Stimulated activated CD4-positive, alpha-beta T cell treated with anti-CD3 and anti-CD28 coated beads, TNF-alpha, amount 100 ng/mL, for 48 hours (primary cell): ENCODE measurements around the gene LTV1.
"Not testable (repeated sequence)": the region's sequence is repeated elsewhere in the genome, so short reads cannot be mapped to it uniquely, and the experiment has no call there.

Source experiments
- DNase-seq, 3 donors: peaks; one replicate each; pipeline ENCODE4 v3.0.0-alpha.2; 2020; ENCODE audit warnings: low read depth in 3 of 3

LTV1 gene

DNA sequence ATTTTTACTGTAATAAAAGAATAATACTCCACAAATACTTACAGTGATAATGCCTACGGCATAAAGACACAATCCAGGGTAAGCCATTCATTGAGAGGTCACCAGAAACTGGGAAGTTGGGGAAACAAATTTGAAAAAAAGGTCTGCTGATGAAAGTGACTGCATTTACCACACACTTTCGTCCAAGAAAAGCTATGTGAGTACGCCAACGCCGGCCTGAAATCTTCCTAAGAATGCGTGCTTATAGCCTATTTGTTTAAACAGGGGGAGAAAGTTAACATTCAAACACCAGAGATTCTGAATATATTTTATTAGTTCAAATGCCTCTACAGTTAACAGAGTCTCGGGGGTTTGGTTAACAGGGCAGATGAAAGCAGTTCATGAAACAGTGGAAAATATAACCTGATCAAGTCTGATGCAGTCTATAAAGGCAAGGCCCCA lies 657 bp upstream of the LTV1 start:
- no peak for DNase-seq

DNA sequence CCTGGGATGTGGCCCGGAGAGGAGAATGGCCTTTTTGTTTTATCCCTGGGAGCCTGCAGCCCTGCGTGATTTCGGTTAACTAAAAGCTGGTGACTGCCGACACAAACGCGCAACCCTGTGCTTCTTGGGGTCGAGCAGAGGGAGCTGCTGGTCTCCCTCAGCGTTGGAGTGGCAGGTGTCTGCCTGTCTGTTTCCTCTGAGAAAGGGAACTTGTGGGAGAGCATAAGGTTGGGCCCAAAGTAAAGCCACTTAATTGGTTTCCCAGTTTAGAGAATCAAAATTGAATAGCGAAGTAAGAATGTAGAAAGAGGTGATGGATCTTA lies 500 bp downstream of the LTV1 start:
- no peak for DNase-seq

DNA sequence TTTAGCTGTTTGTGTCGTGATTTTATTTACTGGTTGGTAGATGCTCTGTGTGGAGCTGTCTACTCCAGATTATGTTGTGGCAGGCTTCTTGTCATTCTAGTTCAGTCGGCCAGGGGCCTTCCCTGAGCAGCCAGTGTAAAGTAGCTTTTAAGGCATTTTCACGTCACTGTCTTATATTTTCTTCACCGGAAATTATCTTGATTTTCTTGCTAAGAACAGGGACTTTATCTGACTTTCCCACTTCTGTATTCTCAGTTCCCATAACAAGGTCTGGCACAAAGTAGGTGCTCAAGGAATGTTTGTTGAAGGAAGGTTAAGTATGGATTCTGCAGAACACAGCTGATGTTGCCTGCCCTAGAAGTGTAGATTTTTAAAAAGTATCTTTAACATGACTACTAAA lies 868 bp downstream of the LTV1 start:
- DNase-seq = no peak

DNA sequence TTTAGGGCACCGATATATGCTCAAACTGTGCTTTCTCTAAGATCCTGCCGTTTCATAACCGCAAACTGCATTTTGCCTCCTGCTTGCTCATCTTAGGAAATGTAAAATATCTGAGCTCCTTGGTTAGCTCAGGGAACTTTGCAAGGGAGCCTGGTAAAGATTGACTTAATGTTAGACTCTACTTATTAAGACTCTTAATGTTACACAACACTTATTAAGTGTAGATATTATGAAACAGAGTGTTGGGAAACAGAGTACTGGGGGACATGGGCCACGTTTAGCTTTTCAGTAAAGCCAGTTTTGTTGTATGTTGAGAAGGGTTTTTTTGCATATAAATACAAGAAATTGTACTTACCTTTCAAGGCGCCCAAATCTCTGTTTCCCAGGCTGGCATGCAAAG lies 1.9 kb downstream of the LTV1 start:
- DNase-seq = no peak

DNA sequence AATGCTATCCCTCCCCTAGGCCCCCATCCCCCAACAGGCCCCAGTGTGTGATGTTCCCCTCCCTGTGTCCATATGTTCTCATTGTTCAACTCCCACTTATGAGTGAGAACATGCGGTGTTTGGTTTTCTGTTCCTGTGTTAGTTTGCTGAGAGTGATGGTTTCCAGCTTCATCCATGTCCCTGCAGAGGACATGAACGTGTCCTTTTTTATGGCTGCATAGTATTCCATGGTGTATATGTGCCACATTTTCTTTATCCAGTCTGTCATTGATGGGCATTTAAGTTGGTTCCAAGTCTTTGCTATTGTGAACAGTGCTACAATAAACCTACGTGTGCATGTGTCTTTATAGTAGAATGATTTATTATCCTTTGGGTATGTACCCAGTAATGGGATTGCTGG lies 8.6 kb downstream of the LTV1 start:
- not testable (repeated sequence) for DNase-seq

DNA sequence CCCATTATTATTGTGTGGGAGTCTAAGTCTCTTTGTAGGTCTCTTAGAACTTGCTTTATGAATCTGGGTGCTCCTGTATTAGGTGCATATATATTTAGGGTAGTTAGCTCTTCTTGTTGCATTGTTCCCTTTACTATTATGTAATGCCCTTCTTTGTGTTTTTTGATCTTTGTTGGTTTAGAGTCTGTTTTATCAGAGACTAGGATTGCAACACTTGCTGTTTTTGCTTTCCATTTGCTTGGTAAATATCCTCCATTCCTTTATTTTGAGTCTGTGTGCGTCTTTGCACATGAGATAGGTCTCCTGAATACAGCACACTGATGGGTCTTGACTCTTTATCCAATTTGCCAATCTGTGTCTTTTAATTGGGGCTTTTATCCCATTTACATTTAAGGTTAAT lies 11.9 kb downstream of the LTV1 start:
- not testable (repeated sequence) for DNase-seq

DNA sequence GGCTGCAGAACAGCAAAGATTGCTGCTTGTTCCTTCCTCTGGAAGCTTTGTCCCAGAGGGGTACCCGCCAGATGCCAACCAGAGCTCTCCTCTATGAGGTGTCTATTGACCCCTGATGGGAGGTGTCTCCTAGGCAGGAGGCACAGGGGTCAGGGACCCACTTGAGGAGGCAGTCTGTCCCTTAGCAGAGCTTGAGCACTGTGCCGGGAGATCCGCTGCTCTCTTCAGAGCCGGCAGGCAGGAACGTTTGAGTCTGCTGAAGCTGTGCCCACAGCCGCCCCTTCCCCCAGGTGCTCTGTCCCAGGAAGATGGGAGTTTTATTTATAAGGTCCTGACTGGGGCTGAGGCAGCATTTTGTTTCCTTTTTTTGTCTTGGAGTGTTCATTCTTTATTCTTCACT lies 13.6 kb downstream of the LTV1 start:
- DNase-seq = not testable (repeated sequence)

DNA sequence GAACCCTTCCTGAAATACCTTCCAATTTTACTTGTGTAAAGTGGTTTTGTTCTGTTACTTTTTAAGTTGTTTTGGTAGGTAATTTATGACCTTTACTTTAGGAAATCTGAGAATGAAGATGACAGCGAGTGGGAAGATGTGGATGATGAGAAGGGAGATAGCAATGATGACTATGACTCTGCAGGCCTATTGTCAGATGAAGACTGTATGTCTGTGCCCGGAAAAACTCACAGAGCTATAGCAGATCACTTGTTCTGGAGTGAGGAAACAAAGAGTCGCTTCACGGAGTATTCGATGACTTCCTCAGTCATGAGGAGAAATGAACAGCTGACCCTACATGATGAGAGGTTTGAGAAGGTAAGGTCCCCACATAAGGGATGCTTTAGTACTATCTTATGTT lies 14.5 kb downstream of the LTV1 start:
- no peak for DNase-seq

DNA sequence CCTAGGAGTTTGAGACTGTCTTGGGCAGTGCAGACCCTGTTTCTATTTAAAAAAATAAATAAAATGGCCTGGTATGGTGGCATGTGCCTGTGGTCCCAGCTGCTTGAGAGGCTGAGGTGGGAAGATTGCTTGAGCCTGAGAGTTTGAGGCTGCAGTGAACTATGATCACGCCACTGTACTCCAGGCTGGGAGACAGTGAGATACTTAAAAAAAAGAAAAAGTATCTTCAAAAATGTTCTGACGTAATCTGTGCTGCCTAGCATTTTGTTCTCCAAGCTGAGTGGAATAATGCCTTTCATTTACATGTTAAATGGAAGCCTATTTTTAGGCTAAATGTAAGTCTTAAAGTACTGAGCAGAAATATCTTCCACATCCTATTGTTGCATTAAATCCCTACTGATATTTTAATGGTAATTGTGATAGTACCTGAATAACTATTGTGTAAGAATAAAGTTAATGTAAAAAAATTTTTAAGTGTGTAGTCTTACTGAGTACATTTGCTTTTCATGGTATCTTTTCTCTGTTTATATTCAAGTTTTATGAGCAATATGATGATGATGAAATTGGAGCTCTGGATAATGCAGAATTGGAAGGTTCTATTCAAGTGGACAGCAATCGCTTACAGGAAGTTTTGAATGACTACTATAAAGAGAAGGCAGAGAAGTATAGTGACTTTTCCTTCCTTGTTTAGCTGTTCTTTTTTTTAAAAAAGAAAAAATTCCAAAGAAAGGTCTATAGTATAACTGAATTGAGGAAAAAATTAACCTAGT lies 16.9 kb downstream of the LTV1 start:
- no peak for DNase-seq

DNA sequence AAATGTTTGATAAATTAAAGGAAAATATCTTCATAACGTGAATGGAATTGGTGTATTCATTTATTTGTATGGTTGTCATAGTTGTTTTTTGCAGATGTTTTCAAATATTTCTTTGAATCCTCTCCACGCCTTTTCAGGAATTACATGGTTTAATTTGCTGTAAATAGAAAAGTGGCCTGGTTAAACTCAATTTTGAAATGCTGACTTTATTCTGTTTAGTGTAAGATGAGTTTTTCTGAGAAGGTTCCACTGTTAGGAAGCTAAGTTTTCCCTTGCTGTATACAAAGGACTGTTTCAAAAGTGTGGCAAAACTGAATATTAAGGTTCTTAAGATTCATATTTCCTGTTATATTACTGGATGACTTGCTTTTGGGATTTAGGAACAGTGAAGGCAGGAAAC lies 20.6 kb downstream of the LTV1 start:
- DNase-seq = no peak

DNA sequence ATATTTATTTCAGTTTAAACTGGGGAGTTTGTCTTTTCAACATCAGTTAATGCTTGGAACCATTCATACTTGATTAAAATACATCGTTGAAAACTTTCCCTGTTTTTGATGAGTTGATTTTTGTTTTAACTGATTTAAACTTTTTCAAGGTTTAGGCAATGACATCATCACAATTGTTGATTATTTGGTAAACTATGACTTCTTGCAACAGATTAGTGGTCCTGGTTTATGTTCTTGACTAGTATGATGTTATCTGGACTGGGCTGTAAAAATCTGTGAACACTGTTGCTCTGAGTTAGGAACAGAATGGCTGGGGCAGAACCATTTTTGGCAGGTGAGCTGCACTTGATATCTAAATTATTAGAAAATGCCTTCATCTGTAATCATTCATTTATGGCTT lies 21.1 kb downstream of the LTV1 start, which contains the start of gene ZC2HC1B:
Gene ZC2HC1B, plus strand, starts transcription at position 241 of the 400 bp plus-strand sequence. Its CDS starts 66 bp downstream, at position 307.
- DNase-seq = no peak

DNA sequence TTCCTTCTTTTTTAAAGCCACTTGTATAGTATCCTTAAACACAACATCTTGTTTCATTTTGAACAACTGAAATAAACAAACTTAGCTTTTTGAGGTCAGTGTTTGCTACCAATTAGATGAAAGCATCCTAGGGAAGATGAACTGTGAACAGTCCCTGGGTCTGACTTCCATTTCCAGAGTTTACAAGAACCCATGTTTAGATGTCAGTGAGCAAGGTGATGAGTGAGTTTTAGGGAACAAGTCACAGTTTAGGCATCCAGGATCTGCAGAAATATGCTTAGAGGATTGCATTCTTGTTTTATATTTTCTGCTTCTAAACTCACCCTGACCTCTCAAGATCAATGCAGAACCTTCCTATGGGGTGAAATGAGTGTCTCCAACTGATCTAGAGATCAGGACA lies 24.1 kb downstream of the LTV1 start:
- DNase-seq = no peak

DNA sequence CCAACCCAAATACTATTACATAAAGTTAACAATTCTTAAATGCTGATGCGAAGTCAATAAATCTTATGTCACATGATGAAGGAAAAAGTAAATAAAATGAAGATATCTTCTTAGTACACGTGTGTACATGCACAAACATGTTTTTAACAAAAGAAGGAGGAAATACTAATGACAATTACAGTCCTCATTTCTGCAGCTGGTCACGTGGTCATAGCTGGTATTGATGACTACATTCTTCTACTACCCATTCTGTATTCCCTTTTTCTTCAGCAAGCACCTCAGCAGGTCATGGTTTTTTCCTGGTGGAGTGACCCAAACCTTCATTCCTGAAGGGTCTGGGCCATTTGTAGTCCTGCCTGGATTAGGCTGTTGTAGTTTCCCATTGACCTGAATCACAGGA lies 25.7 kb downstream of the LTV1 start:
- DNase-seq = not testable (repeated sequence)

DNA sequence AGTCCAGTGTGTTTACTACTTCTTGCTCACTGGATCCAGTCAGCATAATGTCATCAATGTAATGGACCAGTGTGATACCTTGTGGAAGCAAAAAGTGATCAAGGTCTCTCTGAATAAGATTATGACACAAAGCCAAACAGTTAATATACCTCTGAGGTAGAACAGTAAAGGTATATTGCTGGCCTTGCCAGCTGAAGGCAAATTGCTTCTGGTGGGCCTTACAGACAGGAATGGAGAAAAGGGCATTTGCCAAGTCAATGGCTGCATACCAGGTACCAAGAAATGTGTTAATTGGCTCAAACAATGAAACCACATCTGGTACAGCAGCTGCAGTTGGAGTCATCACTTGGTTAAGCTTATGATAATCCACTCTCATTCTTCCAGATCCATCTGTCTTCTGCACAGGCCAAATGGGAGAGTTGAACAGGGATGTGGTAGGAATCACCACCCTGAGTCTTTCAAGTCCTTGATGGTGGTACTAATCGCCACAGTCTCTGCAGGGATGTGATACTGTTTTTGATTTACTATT lies 28.1 kb downstream of the LTV1 start:
- not testable (repeated sequence) for DNase-seq

DNA sequence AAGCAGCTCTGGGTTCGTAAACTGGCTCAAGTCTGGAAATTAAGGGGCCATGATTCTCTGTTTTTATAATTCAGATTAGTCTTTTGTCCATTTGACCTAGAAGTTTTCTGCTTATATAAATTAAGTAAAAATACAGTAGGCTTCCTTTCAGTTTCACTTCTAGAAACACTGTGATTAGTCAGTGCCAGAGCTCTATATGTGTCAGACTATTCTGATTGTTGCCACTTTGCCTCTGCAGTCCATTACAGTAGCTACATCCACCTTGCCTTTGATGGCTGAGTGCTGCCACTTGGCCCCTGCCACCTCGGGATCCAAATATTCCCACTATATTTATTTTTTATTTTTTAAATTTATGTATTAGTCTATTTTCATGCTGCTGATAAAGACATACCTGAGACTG lies 29.1 kb downstream of the LTV1 start:
- no peak for DNase-seq

DNA sequence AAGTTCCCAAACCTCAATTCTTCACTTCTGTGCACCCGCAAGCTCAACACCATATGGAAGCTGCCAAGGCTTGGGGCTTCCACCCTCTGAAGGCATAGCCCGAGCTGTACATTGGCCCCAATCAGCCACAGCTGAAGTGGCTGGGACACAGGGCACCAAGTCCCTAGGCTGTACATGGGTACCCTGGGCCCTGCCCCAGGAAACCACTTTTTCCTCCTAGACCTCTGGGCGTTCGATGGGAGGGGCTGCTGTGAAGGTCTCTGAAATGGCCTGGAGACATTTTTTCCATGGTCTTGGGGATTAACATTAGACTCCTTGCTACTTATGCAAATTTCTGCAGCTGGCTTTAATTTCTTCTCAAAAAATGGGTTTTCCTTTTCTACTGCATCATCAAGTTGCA lies 30.5 kb downstream of the LTV1 start:
- not testable (repeated sequence) for DNase-seq

DNA sequence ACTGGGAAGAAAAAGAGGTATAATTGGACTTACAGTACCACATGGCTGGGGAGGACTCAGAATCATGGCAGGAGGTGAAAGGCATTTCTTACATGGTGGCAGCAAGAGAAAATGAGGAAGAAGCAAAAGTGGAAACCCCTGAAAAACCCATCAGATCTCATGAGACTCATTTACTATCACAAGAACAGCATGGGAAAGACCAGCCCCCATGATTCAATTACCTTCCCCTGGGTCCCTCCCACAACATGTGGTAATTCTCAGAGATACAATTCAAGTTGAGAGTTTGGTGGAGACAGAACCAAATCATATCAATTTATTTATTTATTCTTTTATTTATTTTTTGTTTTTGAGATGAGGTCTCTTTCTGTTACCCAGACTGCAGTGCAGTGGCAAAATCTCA lies 31.4 kb downstream of the LTV1 start:
- DNase-seq = not testable (repeated sequence)

DNA sequence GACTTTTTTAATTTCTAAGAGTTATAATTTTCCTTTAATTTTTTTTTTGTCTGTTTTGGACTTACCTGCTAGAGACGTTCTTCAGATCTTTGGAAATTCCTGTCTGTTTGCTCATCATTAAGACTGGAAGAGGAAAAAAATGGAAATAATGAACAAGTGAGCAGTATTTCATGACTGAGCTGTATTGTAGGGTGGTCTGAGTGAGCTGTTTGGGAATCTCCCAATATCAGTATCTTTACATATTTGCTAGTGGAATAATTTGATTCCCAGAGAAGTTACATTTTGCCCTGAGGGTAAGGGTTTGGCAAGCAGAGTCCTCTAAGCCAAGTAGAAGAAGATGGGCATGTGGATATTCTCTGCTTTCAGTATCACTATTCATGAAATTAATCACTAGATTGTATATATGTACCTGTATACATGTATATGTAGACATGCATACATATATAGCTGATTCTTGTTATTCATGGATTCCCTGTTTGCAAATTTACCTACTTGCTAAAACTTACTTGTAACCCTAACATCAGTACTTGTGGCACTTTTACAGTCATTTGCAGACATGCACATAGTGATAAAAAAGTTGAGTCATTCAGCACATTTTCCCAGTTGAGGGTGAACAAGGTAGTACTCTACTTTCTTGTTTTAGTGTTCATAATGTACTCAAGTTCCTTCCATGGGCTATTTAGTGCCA lies 34.6 kb downstream of the LTV1 start:
- no peak for DNase-seq

DNA sequence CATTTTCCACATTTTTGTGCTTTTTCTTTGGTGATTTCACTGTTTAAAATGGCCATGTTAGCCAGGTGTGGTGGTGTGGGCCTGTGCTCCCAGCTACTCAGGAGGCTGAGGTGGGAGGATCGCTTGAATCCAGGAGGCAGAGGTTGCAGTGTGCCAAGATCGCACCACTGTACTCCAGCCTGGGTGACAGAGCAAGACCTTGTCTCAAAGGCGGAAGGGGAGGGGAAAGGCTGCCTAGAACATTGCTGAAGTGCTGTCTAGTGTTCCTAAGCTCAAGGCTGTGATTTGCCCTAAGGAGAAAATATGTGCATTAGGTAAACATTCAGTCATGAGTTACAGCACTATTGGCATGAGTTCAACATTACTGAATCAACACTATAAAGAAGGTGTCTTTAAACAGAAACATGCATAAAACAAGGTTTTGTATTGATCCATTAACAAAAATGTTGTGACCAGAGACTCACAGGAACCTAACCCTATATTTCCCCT lies 35.2 kb downstream of the LTV1 start:
- no peak for DNase-seq

DNA sequence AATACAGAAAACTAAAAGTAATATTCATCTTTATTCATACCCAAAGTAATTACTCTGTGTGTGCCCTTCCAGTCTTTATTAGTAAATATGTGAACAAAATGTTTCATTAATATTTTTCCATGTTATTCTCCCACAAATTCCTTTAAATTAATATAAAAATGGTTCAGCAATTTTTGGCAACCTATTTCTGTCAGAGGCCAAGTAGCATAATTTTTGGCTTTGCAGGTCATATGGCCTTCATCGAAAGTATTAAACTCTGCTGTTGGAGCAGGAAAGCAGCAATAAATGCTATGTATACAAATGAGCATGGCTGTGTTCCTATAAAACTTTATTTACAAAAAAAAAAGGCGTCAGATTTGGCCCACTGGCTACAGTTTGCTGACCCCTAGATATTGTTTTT lies 37.3 kb downstream of the LTV1 start:
- DNase-seq = no peak

DNA sequence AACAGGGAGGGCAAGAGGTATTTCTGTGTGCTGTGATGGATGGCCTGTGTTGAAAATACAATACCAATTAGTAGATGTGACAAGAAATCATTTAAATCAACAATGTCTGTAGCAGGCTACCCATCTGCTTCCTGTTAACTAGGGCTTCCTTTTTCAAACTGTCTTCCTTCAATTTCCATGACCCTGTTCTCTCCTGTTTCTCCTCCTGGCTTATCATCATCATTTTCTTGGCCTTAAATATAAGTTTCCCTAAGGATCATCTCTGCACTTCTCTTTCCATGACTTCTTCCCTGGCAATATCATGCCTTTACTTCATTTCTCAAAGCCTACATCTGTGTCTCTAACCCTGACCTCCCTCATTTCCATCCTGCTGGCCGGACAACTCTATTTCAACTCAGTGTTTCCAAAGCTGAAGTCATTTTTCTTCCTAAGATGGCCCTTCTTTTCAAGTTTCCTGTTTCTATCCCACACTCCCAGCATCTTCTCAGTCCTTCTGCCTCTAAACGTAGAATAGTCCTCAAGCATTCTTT lies 39.3 kb downstream of the LTV1 start:
- DNase-seq = no peak

DNA sequence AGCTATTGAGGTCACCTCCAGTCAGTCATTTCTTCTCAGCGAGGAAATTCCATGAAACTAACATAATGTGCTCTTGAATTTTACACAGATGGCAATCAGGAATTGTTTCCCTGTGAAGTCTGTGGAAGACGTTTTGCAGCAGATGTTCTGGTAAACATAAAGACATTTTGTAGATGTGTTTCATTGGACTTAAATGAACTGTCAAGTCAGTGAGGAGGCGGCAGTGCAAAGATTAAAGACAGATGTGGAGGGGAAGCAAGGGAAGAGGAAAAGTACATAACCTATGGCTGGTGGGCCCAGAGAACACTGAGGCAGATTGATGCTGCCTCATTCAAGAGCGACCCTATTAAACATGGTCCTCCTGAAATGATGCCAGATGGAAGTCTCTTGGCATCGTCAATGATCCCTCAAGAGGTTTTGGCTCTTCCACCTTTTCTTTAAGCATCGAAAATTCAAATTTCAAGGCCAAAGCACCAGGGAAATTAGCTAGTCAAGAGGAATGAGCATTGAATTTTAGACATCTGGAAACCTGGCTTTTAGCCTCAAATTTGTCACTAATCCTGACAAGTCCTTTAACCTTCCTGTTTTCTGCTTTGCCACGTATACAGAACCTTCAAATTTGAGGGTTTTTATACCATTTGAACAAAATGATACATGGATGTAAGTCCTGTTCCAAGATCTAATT lies 41.2 kb downstream of the LTV1 start:
- DNase-seq = no peak
